GM18526 (cell line): ENCODE results near the gene XYLT2.

Source experiments
- POLR2A ChIP-seq: IDR thresholded peaks from 3 replicates; pipeline ENCODE4 v1.6.1; 2011; ENCODE audit not compliant: insufficient read length; ENCODE audit errors: extremely low read depth

Gene XYLT2

DNA sequence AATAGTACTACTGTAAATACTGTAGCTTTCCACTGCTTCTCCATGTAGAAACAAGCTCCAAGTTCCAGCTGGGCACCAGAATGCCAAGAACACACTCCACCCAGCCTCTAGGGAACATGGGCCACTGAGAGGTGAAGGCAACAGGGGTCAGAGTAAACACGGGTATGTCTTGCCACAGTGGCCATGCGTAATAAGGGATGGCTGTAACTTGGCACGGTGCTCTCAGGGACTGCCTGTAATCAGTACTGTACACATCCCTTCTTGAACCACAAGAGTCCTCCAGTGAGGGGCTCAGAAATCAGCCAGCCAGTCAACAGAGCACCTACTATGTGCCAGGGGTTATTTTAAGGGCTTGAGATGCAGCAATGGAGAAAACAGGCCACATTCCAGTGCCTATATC is 40.6 kb downstream of the XYLT2 start:
- TF ChIP-seq POLR2A, result no peak

DNA sequence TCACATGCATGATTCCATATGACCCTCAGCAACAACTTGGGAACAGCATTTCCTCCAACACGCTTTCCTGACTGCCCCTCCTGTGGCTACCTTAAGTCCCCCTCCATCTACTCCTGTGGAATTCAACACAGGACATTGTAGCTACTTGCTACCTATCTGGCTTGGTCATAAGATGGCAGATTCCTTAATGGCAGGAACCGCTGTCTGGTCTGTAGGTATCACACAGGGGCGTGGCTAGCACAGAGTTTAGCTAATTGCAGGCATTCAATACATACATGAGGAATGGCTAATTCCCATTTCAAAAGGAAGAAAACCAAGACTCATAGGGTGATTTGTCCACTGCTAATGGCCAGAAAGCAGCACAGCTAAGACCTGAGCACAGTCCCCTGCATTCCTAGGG is 42.8 kb downstream of the XYLT2 start:
- no peak for TF ChIP-seq POLR2A

DNA sequence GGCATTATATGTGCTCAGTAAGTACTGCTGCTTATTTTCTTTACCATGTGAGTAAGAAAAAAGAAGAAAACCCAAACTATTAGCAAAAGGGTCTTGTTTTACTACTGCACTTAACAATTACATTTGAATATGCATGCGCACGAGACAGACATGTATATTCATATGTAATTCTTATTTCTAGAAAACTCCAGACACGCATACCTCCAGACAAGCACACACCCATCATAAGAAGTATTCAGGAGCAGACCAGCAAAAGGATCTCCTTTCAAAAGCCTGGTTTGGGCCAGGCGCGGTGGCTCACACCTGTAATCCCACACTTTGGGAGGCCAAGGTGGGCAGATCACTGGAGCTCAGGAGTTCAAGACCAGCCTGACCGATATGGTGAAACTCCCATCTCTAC is 43.6 kb downstream of the XYLT2 start:
- TF ChIP-seq POLR2A, result no peak

GRCh38 chr17:50392621-50393020 is 46.7 kb downstream of the XYLT2 start:
- TF ChIP-seq POLR2A, result no peak

GRCh38 chr17:50393700-50394099 is 47.8 kb downstream of the XYLT2 start:
- TF ChIP-seq POLR2A, result no peak

- TF ChIP-seq POLR2A, result no peak
Measured at GRCh38 chr17:50394711-50395110, 48.8 kb downstream of the XYLT2 start.

GRCh38 chr17:50396261-50397110 is 50.6 kb downstream of the XYLT2 start:
- TF ChIP-seq POLR2A, result no peak

DNA sequence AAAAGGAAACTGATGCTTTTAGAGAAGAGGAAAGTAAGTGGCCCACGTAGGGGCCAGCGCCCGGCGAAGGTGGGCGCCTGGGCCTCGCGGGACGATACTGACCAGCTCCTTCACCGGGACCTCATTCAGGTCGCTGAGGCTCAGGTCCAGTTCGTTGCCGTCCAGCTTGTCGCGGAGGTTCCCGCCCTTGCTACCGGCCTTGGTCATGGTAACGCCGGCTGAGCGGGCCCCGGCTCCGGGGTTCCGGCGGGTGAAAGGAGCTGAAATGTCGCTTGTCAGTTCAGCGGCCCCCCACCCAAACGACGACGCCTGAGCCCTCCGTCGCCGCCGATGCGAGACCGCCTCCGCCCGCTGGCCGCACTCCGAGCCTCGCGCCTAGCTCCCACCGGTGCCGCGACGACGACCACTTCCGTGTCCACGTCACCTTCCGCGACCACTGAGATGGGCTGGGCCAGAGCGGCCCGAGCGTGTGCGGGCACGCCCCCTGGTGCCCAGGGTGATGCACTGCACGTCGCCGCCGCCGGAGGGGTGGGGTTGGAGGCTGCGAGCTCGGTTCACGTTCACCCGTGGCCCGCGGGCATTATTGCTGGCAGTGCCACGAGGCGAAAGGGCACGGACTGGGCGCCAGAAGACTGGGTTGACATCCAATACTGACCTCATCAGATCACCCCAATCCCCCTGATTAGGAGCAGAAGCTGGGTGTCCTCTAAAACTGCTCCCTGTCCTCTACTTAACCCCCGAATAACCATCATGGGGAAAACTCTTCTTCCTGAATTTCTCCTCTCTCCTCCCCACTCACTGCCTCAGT is 51.4 kb downstream of the XYLT2 start, which contains the start of gene LRRC59:
Gene LRRC59 (minus strand): TSS at position 413 of the 808 bp plus-strand sequence. CDS start 206 bp downstream, at position 207.
- peak; percentile 94 for TF ChIP-seq POLR2A

DNA sequence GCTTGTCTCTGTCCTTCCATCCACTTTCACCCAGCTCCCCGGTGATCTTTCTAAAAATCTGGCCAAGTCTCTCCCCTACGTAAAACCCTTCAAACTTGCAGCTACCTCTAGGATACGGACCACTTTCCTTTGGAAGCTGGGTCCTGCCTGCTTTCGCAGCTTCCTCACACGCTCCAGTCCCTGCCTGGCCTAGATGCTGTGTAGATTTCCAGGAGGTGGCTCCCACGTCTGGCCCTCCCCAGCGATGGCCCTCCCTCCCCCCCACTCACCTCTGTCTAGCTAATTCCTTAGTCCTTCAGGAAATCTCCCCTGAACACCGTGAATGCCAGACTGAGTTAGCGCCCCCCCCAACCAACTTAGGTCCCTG is 52.0 kb downstream of the XYLT2 start:
- TF ChIP-seq POLR2A, result no peak

- no peak for TF ChIP-seq POLR2A
Measured at GRCh38 chr17:50406578-50406977, 60.7 kb downstream of the XYLT2 start.

GRCh38 chr17:50407921-50408320 is 62.0 kb downstream of the XYLT2 start:
- no peak for TF ChIP-seq POLR2A
